Naive thymus-derived CD4-positive, alpha-beta T cell (primary cell): Measurements from ENCODE around the gene NRXN2. TPM values are rescaled to one million over a fixed set of nuclear protein-coding genes. Genes with fewer than 3 reads are reported as not detected.
A peak's percentile ranks its signal among the peaks of the same experiment; 100 is the strongest.

Experiments
- ATAC-seq: fragments of 150-1000 bp; cut with Tn5 transposase; 2 replicates; pipeline ENCODE4 v1.10.0; 2021; ENCODE audit warnings: mild to moderate bottlenecking, moderate library complexity
- CTCF ChIA-PET: fragments of 350-600 bp; sonication (Branson Sonifier 250); formaldehyde crosslinking; loops from one replicate; lab custom pipeline; 2021; ENCODE audit warnings: antibody characterized with exemption; lab: Charles Lee
- POLR2A ChIA-PET: fragments of 350-600 bp; sonication (Branson Sonifier 250); formaldehyde crosslinking; loops from one replicate; lab custom pipeline; 2021; ENCODE audit warnings: antibody characterized with exemption, inconsistent platforms; lab: Charles Lee
- DNase-seq, 9 donors: peaks; one replicate each; pipeline versions ENCODE4 v3.0.0 to v3.0.0-alpha.2; 2020 to 2022; ENCODE audit warnings: mixed read lengths in 1 of 9
- H3K27ac ChIP-seq: one replicate; pipeline ENCODE4 v1.7.0; 2013; ENCODE audit warnings: mild to moderate bottlenecking, low read depth, low read length, moderate library complexity
- H3K27me3 ChIP-seq, 2 donors: one replicate each; pipeline ENCODE4 v1.7.0; 2013; ENCODE audit warnings: low read length in 2 of 2, mild to moderate bottlenecking in 2 of 2, moderate library complexity in 2 of 2; ENCODE audit not compliant: control insufficient read depth in 2 of 2, insufficient read depth in 2 of 2
- H3K36me3 ChIP-seq, 3 experiments: 1 replicate in 2 of 3; 2 replicates in 1 of 3; pipeline ENCODE4 v1.7.0; 2013; ENCODE audit warnings: low read length in 3 of 3, mild to moderate bottlenecking in 3 of 3, moderate library complexity in 1 of 3; ENCODE audit not compliant: insufficient read depth in 3 of 3, control insufficient read depth in 2 of 3
- H3K4me1 ChIP-seq, 2 donors: one replicate each; pipeline ENCODE4 v1.7.0; 2013; ENCODE audit warnings: low read length in 2 of 2, mild to moderate bottlenecking in 2 of 2, moderate library complexity in 1 of 2; ENCODE audit not compliant: control insufficient read depth in 2 of 2, insufficient read depth in 2 of 2
- H3K4me3 ChIP-seq: 2 replicates; pipeline ENCODE4 v1.7.0; 2013; ENCODE audit warnings: mild to moderate bottlenecking, low read length
- H3K9me3 ChIP-seq, 3 experiments: 1 replicate in 2 of 3; 2 replicates in 1 of 3; pipeline ENCODE4 v1.7.0; 2013; ENCODE audit warnings: low read length in 3 of 3; ENCODE audit not compliant: control insufficient read depth in 2 of 3
- H3K27ac Mint-ChIP-seq, 9 donors: one replicate each; pipeline ENCODE4 v1.8.0; 2020 to 2022; ENCODE audit warnings: mixed read lengths in 9 of 9, mild to moderate bottlenecking in 8 of 9, moderate library complexity in 5 of 9, inconsistent platforms in 2 of 9
- H3K27me3 Mint-ChIP-seq, 5 donors: one replicate each; pipeline ENCODE4 v1.8.0; 2021 to 2022; ENCODE audit warnings: mixed read lengths in 5 of 5, mild to moderate bottlenecking in 1 of 5
- H3K36me3 Mint-ChIP-seq, 5 donors: one replicate each; pipeline ENCODE4 v1.8.0; 2020 to 2022; ENCODE audit warnings: mixed read lengths in 5 of 5, mild to moderate bottlenecking in 3 of 5, inconsistent platforms in 1 of 5
- H3K4me1 Mint-ChIP-seq, 7 donors: one replicate each; pipeline ENCODE4 v1.8.0; 2020 to 2022; ENCODE audit warnings: mixed read lengths in 7 of 7, mild to moderate bottlenecking in 3 of 7, inconsistent platforms in 1 of 7
- H3K4me3 Mint-ChIP-seq, 10 donors: one replicate each; pipeline ENCODE4 v1.8.0; 2020 to 2022; ENCODE audit warnings: mild to moderate bottlenecking in 10 of 10, mixed read lengths in 10 of 10, moderate library complexity in 6 of 10, inconsistent platforms in 2 of 10
- H3K9me3 Mint-ChIP-seq, 11 donors: one replicate each; pipeline ENCODE4 v1.8.0; 2020 to 2022; ENCODE audit warnings: mixed read lengths in 11 of 11, mild to moderate bottlenecking in 4 of 11, inconsistent platforms in 1 of 11, moderate library complexity in 1 of 11
- intact Hi-C, 2 donors: fragments of 100-400 bp; cut with micrococcal nuclease; formaldehyde crosslinking; loops; one replicate each; pipeline ENCODE4 v1.15.1; 2023
- polyA plus RNA-seq, 2 donors: library from polyadenylated mRNA; unstranded; fragments of 300-500 nt; fragmentation: Illumina TruSeq; gene quantifications; one replicate each; pipeline ENCODE4 v1.2.3, GENCODE V29; 2021
- total RNA-seq, 6 experiments: library from RNA in 5 of 6; stranded (reverse) in 5 of 6; gene quantifications; 1 replicate in 5 of 6; 2 replicates in 1 of 6; pipeline ENCODE4 v1.2.3 and lab custom pipeline; 2021 to 2026

The NRXN2 gene
- total and polyA plus RNA-seq, 7 experiments from 2014 or later, result 0.07 to 0.71 (median 0.27) TPM; not detected in 4

DNA sequence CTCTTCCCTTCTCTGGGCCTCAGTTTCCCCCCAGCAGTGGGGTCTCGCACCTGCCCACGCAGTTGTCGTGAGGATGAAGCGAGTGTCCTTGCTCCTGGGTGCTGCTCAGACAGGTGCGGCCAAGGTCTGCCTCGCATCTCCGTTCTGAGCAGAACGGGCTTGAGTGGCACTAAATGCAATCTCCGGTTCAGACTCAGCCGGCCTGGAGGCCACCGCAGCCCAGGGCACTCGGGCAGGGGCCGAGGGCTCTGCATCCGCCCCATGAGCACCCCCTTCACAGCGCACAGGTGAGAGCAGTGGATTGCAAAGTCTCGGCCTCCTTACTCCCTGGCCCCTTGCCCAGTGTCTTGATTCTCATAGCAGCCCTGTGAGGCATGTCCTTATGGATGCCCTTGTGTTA, 162.1 kb downstream of the NRXN2 start:
- Mint-ChIP-seq H3K27me3 (peaks cover 0 to 7% (median 0%) of the 10 kb centered on the region in 5 donors), H3K4me3 (no peak overlapping the region), H3K36me3 (no peaks in the 10 kb centered on the region), H3K9me3 (no peaks in the 10 kb centered on the region), H3K4me1 (no peaks in the 10 kb centered on the region), H3K27ac (no peak overlapping the region)
- H3K4me1 ChIP-seq, result no peaks in the 10 kb centered on the region
- DNase-seq (no peak), ATAC-seq (no peak)
- ChIA-PET POLR2A (no interaction called here), CTCF (no interaction called here)
- no peaks in the 10 kb centered on the region for H3K36me3 ChIP-seq
- H3K9me3 ChIP-seq, result no peaks in the 10 kb centered on the region
- no peak overlapping the region for H3K4me3 ChIP-seq
- no peaks in the 10 kb centered on the region for H3K27me3 ChIP-seq
- intact Hi-C loops, result no loop called here
- H3K27ac ChIP-seq, result no peak overlapping the region

DNA sequence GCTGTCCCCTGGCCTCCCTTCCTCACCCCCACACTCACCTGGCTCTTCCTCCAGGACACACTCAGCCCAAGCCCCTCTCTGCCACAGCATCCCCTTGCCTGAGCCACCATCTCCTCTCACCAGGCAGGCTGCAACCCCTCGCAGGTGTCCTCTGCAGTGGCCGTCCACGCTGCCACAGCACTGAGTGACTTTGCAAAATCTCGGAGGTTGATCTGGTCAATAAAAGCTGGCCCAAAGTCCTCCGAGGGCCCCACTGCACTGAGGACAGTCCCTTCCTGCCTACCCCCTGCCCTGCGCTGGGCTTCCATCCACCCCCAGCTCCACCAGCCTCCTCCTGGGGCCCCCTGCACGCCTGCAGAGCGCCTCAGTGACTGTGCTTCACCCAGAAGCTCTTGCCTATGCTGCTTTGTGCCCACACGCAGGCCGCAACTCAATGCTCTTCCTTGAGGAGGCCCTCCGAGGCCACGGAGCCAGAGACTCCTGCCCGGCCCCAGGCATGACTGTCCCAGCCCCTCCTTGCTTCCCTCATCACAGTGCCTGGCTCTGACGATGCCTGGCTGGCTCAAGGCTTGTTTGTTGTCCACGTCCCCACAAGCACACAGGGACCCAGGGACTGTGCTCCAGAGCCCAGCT, 162.7 kb downstream of the NRXN2 start:
- Histone ChIP-seq H3K36me3 (no peaks in the 10 kb centered on the region), H3K9me3 (no peaks in the 10 kb centered on the region), H3K4me3 (no peak overlapping the region), H3K4me1 (no peaks in the 10 kb centered on the region), H3K27ac (no peak overlapping the region), H3K27me3 (no peaks in the 10 kb centered on the region)
- intact Hi-C loops, result no loop called here
- peaks cover 0 to 2% (median 0%) of the 10 kb centered on the region in 7 donors for H3K4me1 Mint-ChIP-seq
- peaks cover 0 to 7% (median 0%) of the 10 kb centered on the region in 5 donors for H3K27me3 Mint-ChIP-seq
- ChIA-PET CTCF (no interaction called here), POLR2A (no interaction called here)
- ATAC-seq, result no peak
- H3K4me3 Mint-ChIP-seq, result no peak overlapping the region
- H3K36me3 Mint-ChIP-seq, result no peaks in the 10 kb centered on the region
- H3K27ac Mint-ChIP-seq, result no peak overlapping the region
- DNase-seq, result no peak
- no peaks in the 10 kb centered on the region for H3K9me3 Mint-ChIP-seq

DNA sequence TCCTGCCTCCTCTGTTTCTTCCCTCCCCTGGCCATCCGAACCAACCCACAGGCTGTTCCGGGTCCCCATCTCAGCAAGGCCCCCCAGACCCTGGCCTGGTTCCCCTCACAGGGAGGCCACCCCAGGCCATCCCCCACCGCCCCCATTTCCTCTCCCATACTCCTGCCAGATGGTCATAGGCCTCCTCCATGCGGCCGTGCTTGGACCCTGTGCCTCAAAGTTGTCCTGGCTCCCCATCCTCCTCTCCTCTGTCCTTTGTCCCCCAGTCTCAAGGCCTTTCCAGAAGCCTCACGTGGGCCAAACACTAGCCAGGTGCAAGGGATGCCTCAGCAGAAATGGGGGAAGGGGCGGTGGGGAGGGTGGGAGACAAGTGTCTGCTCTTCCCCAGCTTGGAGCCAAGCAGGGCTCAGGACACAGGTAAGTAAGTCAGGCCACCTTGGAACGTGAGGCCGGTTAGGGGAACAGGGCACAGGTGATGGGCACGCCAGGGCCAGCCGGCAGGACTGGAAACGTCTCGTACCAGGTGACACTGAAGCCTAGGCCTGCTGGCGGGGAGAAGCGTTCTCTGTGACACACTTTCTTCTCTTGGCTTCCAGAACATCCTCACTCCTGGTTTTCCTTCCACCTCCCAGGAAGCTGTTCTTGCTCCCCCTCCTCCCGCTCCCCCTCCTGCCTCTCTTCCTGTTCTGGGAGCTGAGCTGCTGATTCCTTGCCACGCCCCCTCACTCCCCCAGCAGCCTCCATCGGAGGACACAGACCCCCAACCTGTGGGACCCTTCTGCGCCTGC, 163.5 kb downstream of the NRXN2 start:
- H3K9me3 ChIP-seq, result no peaks in the 10 kb centered on the region
- H3K4me3 ChIP-seq, result no peak overlapping the region
- H3K27ac ChIP-seq, result no peak overlapping the region
- ATAC-seq, result no peak
- peaks cover 0 to 2% (median 0%) of the 10 kb centered on the region in 7 donors for H3K4me1 Mint-ChIP-seq
- no peaks in the 10 kb centered on the region for H3K36me3 Mint-ChIP-seq
- H3K27me3 Mint-ChIP-seq, result peaks cover 0 to 7% (median 0%) of the 10 kb centered on the region in 5 donors
- no peaks in the 10 kb centered on the region for H3K27me3 ChIP-seq
- no peaks in the 10 kb centered on the region for H3K36me3 ChIP-seq
- H3K4me3 Mint-ChIP-seq, result no peak overlapping the region
- DNase-seq, result no peak
- H3K27ac Mint-ChIP-seq, result no peak overlapping the region
- no peaks in the 10 kb centered on the region for H3K9me3 Mint-ChIP-seq
- CTCF ChIA-PET, result no interaction called here
- intact Hi-C loops, result no loop called here
- POLR2A ChIA-PET, result no interaction called here
- no peaks in the 10 kb centered on the region for H3K4me1 ChIP-seq

DNA sequence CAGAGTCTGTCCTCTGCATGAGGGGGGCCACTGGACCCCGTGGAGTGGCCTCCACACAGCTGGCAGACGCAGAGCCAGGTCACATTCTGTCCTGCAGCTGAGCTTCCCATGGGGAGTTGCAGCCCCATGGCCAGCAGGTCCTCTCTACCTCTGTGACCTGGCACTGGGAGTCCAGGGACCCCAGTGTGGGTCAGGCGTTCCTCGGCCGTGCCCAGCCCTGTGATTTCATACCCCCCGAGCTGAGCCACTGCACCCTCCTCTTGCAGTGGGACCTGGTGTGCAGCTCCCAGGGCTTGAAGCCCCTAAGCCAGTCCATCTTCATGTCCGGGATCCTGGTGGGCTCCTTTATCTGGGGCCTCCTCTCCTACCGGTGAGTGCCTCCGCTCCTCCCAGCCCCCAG, 164.1 kb downstream of the NRXN2 start:
- Mint-ChIP-seq H3K4me3 (no peak overlapping the region), H3K27me3 (peaks cover 0 to 7% (median 0%) of the 10 kb centered on the region in 5 donors), H3K9me3 (no peaks in the 10 kb centered on the region), H3K27ac (no peak overlapping the region), H3K36me3 (no peaks in the 10 kb centered on the region), H3K4me1 (peaks cover 0 to 2% (median 0%) of the 10 kb centered on the region in 7 donors)
- Histone ChIP-seq H3K4me3 (no peak overlapping the region), H3K36me3 (no peaks in the 10 kb centered on the region), H3K27me3 (no peaks in the 10 kb centered on the region), H3K27ac (no peak overlapping the region), H3K9me3 (no peaks in the 10 kb centered on the region), H3K4me1 (no peaks in the 10 kb centered on the region)
- POLR2A ChIA-PET, result no interaction called here
- intact Hi-C loops, result no loop called here
- DNase-seq (no peak), ATAC-seq (no peak)
- CTCF ChIA-PET, result no interaction called here

DNA sequence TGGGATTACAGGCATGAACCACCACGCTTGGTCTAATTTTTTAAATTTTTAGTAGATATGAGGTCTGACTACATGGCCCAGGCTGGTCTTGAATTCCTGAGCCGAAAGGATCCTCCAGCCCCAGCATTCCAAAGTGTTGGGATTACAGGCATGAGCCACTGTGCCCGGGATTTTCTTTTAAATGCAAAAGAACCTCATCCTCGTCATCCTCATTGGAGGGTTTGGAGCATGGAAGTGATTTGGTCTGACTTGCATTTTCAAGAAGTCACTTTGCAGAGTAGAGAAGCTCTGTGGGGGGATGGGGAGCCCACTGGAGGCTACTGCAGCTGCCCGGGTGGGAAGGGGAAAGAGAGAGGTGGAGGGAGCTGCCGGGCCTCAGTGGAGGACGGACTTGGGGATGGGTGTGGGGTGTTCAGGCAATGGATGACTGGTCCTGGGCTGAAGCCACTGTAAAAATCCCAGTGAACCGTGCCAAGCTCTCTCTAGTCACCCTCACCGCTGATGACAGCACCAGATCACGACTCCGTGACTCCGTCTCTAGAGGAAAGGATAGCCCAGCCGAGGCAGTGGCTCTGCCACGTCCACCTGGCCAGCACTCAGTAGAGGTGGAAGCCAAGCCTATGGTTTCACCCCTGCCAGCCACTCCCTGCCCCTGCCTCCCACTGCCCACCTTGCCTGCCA, 164.8 kb downstream of the NRXN2 start:
- Histone ChIP-seq H3K4me3 (no peak overlapping the region), H3K4me1 (no peaks in the 10 kb centered on the region), H3K27ac (no peak overlapping the region), H3K36me3 (no peaks in the 10 kb centered on the region), H3K27me3 (no peaks in the 10 kb centered on the region), H3K9me3 (no peaks in the 10 kb centered on the region)
- no peak overlapping the region for H3K4me3 Mint-ChIP-seq
- POLR2A ChIA-PET, result no interaction called here
- no peak overlapping the region for H3K27ac Mint-ChIP-seq
- intact Hi-C loops, result no loop called here
- no peaks in the 10 kb centered on the region for H3K9me3 Mint-ChIP-seq
- CTCF ChIA-PET, result no interaction called here
- DNase-seq (no peak), ATAC-seq (no peak)
- H3K4me1 Mint-ChIP-seq, result peaks cover 0 to 2% (median 0%) of the 10 kb centered on the region in 7 donors
- no peaks in the 10 kb centered on the region for H3K36me3 Mint-ChIP-seq
- H3K27me3 Mint-ChIP-seq, result peaks cover 0 to 7% (median 0%) of the 10 kb centered on the region in 5 donors

DNA sequence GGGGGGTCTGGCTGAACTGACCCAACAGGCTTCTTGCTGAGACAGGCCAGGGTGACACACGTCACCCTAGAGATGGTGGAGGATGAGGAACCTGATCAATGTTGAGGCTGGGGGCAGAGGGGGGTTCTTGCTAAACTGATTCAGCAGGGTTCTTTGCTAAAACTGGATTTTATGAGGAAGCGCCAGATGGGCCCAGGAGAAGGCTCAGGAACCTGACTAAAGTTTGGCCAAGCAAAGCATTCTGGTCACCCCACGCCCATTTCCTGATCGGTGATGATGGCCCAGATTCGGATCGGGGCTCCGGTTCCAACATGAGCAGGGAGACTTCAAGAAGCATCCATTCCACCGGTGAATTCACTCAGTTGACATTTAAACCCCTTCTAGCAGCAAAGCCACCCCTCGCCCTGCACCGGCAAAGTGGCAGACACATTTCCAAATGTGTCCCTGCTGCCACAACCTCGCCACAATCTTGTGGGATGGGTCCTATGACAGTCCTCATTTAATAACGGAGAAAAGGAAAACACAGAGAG, 166.2 kb downstream of the NRXN2 start:
- no peak for ATAC-seq
- Histone ChIP-seq H3K9me3 (no peaks in the 10 kb centered on the region), H3K36me3 (no peaks in the 10 kb centered on the region), H3K4me1 (no peaks in the 10 kb centered on the region), H3K27ac (no peak overlapping the region), H3K27me3 (no peaks in the 10 kb centered on the region), H3K4me3 (no peak overlapping the region)
- DNase-seq, result no peak
- peaks cover 0 to 7% (median 0%) of the 10 kb centered on the region in 7 donors for H3K4me1 Mint-ChIP-seq
- H3K36me3 Mint-ChIP-seq, result no peaks in the 10 kb centered on the region
- no peak overlapping the region for H3K4me3 Mint-ChIP-seq
- POLR2A ChIA-PET, result no interaction called here
- peaks cover 0 to 7% (median 0%) of the 10 kb centered on the region in 5 donors for H3K27me3 Mint-ChIP-seq
- peaks cover 0 to 7% (median 0%) of the 10 kb centered on the region in 11 donors for H3K9me3 Mint-ChIP-seq
- CTCF ChIA-PET, result no interaction called here
- H3K27ac Mint-ChIP-seq, result peak overlapping the region in 1 of 9 donors; percentile 77
- intact Hi-C loops, result no loop called here
